GM10847 (cell line): Measurements from ENCODE around the gene HTR1E.

Experiments
- POLR2A ChIP-seq: IDR thresholded peaks from 2 replicates; pipeline ENCODE4 v1.6.1; 2011; ENCODE audit not compliant: insufficient read length; ENCODE audit errors: extremely low read depth

Gene HTR1E

GRCh38 chr6:86937219-86938079 is at the start of gene HTR1E:
HTR1E (plus strand) TSS chr6:86937528; CDS start chr6:87015335, 77,807 bp downstream.
- no peak for TF ChIP-seq POLR2A

- TF ChIP-seq POLR2A, result no peak
Observed at GRCh38 chr6:86888301-86888700, 49.0 kb upstream of the HTR1E start.

GRCh38 chr6:86913795-86914194 is 23.5 kb upstream of the HTR1E start:
- no peak for TF ChIP-seq POLR2A

DNA sequence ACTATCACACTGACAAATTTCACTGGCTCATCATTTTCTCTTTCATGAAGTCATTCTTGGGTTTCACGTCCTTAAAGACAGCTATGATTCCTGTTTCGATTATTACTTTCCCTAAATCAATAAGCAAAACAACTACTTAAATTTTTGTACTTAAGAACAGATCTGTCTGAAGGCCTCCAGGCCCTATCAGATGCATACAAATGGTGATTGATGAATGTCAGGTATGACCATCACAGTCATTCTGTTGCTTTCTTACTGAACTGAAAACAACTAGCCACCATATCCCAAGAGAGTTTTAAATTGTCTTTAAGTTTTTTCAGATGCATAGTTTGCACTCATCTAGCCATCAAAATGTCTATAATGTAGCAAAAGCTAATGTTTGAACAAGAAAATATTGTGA is 20.9 kb upstream of the HTR1E start:
- no peak for TF ChIP-seq POLR2A

GRCh38 chr6:86934365-86934764 is 3.0 kb upstream of the HTR1E start:
- TF ChIP-seq POLR2A, result no peak

DNA sequence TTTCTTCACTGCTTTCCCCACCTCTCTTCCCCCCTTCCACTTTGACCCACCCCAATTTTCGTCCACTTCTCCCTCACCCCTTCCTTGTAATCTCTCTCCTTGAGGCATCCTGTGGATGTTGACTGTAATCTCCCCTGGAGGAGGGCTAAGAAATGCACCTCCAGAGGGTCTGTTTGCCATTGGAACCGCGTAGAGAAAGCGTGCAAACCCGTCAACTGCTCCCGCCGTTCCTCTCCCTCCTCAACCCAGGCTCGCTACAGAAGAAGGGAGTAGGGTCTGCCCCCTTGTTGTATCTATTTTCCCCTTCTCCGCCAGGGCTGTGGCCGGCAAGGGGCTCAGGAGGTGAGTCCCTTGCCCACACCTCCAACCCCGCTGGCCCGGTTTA is 502 bp upstream of the HTR1E start:
- TF ChIP-seq POLR2A, result no peak

GRCh38 chr6:86938814-86939213 is 1.5 kb downstream of the HTR1E start:
- TF ChIP-seq POLR2A, result no peak

DNA sequence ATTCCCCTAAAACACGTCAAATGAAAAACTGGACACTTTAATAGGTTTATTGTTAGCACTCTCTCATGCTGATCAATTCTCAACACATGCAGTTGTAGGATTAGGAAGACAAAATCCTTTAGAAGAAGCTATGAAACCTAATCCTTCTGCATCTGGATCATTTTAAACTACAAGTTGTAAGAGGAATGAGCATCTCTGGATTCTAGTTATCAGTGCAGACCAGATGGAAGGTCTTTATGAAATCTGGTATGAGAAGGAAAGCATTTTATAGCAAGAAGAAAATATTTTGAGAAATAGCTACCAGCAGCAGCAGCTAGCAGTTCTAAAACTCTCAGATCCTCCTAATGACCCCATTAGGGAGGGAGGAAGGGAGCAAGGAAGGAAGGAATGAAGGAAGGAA is 4.1 kb downstream of the HTR1E start:
- TF ChIP-seq POLR2A, result no peak

DNA sequence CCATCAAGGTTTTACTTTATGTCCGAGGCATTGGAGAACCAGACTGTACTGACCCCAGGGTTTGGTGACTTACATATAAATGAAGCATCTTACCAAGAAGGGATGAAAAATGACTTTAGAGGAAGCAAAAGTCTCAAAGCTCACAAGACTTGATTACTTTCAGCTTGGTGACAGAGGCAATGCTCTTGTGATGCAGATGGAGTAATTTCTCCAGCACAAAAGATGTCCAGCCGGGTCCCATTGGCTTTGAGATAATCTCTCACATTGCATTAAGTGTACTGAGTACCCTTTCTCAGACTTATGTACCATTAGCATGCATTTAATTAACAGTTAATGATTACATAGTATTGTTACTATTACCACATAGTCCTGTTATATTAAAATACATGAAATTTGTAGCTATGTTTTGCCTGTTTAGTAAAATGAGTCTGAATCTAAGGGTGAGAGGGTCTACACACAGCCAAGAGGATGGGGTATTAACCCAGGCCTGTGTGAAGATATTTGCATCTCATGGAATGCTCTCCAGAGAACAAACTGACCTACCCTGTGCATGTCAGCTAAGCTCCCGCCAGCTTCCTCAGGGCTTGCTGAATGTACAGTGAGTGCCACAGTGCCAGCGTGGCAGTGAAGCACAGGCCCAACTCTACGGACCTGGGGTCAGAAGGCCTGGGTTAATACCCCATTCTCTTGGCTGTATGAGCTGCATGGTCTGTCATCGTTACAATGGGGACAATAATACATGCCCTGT is 5.6 kb downstream of the HTR1E start:
- no peak for TF ChIP-seq POLR2A

GRCh38 chr6:86943819-86944407 is 6.6 kb downstream of the HTR1E start:
- TF ChIP-seq POLR2A, result no peak

DNA sequence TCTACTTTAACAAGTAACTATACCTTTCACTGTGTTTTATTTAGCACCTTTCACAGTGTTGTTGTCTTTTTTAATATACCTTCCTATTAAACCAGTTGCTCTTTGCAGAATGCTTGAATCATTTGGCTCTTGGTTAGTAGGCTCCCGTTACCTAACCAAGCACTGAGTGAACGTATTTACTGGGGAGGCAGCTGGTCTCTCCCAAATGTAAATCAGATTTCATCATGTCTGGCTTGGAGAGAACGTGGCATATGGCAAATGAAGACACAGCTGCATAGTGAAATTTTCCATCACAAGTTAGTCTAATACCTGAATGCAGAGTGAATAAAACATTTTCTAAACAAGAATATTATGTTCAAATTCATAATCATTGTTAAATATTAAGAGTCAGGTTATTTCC is 12.4 kb downstream of the HTR1E start:
- TF ChIP-seq POLR2A, result no peak

- TF ChIP-seq POLR2A, result no peak
Observed at GRCh38 chr6:86952991-86953390, 15.7 kb downstream of the HTR1E start.

GRCh38 chr6:86959656-86960055 is 22.3 kb downstream of the HTR1E start:
- no peak for TF ChIP-seq POLR2A

DNA sequence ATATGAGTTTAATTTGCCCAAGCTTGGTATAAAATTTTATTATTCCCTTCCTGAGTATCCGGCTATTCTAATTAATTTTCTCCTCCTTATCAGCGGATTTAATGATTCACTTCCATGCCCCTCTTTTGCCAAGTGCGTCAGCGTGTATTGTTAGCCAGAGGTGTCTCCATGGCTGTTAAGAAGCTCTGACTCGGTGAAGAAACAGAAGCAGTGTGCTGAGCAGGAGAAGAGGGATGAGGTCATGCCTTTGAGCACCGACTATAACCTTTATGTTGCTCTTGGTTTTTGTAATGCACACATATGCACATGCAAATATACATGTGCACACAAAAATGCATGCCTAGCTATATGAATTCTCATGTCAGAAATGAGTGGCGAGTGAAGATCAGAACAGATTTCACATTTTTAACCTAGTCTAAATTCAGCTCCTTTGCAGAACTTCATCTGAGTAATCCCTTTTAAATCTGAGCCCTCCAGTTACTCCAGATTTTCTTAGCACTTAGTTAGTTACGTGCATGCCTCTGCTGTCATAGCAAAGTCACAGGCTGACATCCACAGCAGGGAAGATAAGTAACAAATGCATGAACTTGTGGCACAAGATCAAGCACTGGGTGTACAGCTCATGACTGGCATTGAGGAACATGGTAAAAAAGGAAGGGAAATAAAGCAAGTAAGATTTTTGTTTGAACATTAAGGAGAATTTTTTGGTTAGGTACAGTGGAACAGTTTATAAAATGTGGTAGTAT is 24.3 kb downstream of the HTR1E start:
- TF ChIP-seq POLR2A, result no peak

GRCh38 chr6:86963352-86963751 is 26.0 kb downstream of the HTR1E start:
- no peak for TF ChIP-seq POLR2A
